K562 treated with DMSO at 1 percent for 48 hours (cell line): ENCODE measurements around the gene CCDC160. TPM values are rescaled to one million over a fixed set of nuclear protein-coding genes. Genes with fewer than 3 reads are reported as not detected.

ENCODE experiments used
- total RNA-seq: library from RNA; unstranded; fragments of 300-600 nt; gene quantifications from 2 replicates; pipeline ENCODE4 v1.2.3, GENCODE V29; 2022; ENCODE audit warnings: low replicate concordance; ENCODE audit errors: extremely low read depth

CCDC160 gene
- not detected in 2 replicates for total RNA-seq

GRCh38 chrX:134236626-134237614 is at the start of gene CCDC160:
Gene CCDC160, plus strand, starts transcription at chrX:134237182. Its CDS starts 7,619 bp downstream, at chrX:134244801.

Other genes with a start within 250 kb of the CCDC160 start
- not detected in 2 replicates for gene PHF6, start 136.1 kb downstream of the CCDC160 start, total RNA-seq
- not detected in 2 replicates for gene HPRT1, start 223.0 kb downstream of the CCDC160 start, total RNA-seq